Fibroblast of lung (primary cell): ENCODE results near the gene NXPH1.

Source experiments
- EZH2 ChIP-seq: IDR thresholded peaks from 2 replicates; pipeline ENCODE4 v1.5.1; 2012; ENCODE audit warnings: low read length, control low read depth, mild to moderate bottlenecking; ENCODE audit errors: missing control alignments
- TF ChIP-seq, protein P1 (sequence below), 2 donors: IDR thresholded peaks in 1 of 2; conservative IDR thresholded peaks in 1 of 2; 1 replicate in 1 of 2; 2 replicates in 1 of 2; pipeline ENCODE4 v1.5.1; 2011 to 2012; ENCODE audit warnings: low read length in 2 of 2, control low read depth in 1 of 2, inconsistent platforms in 1 of 2, low read depth in 1 of 2, mild to moderate bottlenecking in 1 of 2

DNA sequence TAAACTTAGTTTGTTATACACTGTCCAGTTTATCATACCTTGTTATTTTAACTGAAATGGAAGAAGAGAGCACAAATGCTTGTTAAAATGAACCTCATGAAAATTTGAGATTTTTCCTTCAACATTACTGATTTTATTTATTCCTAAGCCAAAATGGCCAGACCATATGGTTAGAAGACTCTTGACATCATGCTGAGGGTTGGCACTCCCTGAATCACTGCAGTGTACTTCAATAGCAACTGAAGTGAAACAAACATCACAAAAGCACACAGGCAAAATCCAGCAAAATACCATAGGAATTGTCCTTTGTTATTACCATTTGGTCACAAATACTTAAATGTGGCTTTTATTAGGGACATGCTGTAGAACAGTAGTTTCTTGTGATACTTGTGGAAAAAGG is 347.8 kb downstream of the NXPH1 start:
- TF ChIP-seq, protein P1, sequence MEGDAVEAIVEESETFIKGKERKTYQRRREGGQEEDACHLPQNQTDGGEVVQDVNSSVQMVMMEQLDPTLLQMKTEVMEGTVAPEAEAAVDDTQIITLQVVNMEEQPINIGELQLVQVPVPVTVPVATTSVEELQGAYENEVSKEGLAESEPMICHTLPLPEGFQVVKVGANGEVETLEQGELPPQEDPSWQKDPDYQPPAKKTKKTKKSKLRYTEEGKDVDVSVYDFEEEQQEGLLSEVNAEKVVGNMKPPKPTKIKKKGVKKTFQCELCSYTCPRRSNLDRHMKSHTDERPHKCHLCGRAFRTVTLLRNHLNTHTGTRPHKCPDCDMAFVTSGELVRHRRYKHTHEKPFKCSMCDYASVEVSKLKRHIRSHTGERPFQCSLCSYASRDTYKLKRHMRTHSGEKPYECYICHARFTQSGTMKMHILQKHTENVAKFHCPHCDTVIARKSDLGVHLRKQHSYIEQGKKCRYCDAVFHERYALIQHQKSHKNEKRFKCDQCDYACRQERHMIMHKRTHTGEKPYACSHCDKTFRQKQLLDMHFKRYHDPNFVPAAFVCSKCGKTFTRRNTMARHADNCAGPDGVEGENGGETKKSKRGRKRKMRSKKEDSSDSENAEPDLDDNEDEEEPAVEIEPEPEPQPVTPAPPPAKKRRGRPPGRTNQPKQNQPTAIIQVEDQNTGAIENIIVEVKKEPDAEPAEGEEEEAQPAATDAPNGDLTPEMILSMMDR (conservative IDR thresholded peaks at IDR 0.05 in 1 of 2, IDR thresholded peaks at IDR 0.05 in 1 of 2; ENCODE audit: low read depth in 1 of 2, low read length in 2 of 2) = no peak
- TF ChIP-seq EZH2 = no peak
